ENCODE measurements around the gene SH3RF3. TPM values are rescaled to one million over a fixed set of nuclear protein-coding genes. Genes with fewer than 3 reads are reported as not detected.

SH3RF3 gene
- total RNA-seq, 2 donors from 2014 or later, result 8.0 to 8.8 TPM

GRCh38 chr2:109285244-109285651, 156.2 kb downstream of the SH3RF3 start:
- H3K4me3 ChIP-seq, result no peak overlapping the region
- H3K36me3 ChIP-seq, result no peaks in the 10 kb centered on the region
- H3K27me3 ChIP-seq, result no peaks in the 10 kb centered on the region
- H3K4me1 ChIP-seq, result peaks cover 0 to 43% of the 10 kb centered on the region in 2 donors
- DNase-seq (ENCODE audit: low spot score), result no peak
- H3K27ac ChIP-seq, result no peak overlapping the region
- no peaks in the 10 kb centered on the region for H3K9me3 ChIP-seq
- TF ChIP-seq CTCF (IDR thresholded peaks at IDR 0.05), result no peak

GRCh38 chr2:109287413-109287812, 158.4 kb downstream of the SH3RF3 start:
- H3K4me1 ChIP-seq, result peaks cover 0 to 48% of the 10 kb centered on the region in 2 donors
- DNase-seq (ENCODE audit: low spot score), result no peak
- H3K9me3 ChIP-seq, result no peaks in the 10 kb centered on the region

GRCh38 chr2:109287838-109288237, 158.8 kb downstream of the SH3RF3 start:
- H3K36me3 ChIP-seq, result no peaks in the 10 kb centered on the region
- TF ChIP-seq CTCF (IDR thresholded peaks at IDR 0.05), result no peak
- no peak overlapping the region for H3K4me3 ChIP-seq
- DNase-seq (ENCODE audit: low spot score), result no peak
- no peak overlapping the region for H3K27ac ChIP-seq
- no peaks in the 10 kb centered on the region for H3K9me3 ChIP-seq
- H3K27me3 ChIP-seq, result no peaks in the 10 kb centered on the region
- H3K4me1 ChIP-seq, result peaks cover 0 to 48% of the 10 kb centered on the region in 2 donors

More at GRCh38 chr2:109287413-109287812, 158.4 kb downstream of the SH3RF3 start:
- TF ChIP-seq CTCF (IDR thresholded peaks at IDR 0.05), result no peak
- H3K36me3 ChIP-seq, result no peaks in the 10 kb centered on the region
- H3K4me3 ChIP-seq, result no peak overlapping the region
- no peaks in the 10 kb centered on the region for H3K27me3 ChIP-seq
- no peak overlapping the region for H3K27ac ChIP-seq

- no peak for TF ChIP-seq CTCF (IDR thresholded peaks at IDR 0.05)
- no peak for DNase-seq (ENCODE audit: low spot score)
- H3K27me3 ChIP-seq, result no peaks in the 10 kb centered on the region
- no peak overlapping the region for H3K27ac ChIP-seq
- no peaks in the 10 kb centered on the region for H3K9me3 ChIP-seq
- H3K4me3 ChIP-seq, result no peak overlapping the region
- H3K36me3 ChIP-seq, result no peaks in the 10 kb centered on the region
- peaks cover 0 to 48% of the 10 kb centered on the region in 2 donors for H3K4me1 ChIP-seq
These were observed 159.8 kb downstream of the SH3RF3 start for GRCh38 chr2:109288544-109289368.

- Histone ChIP-seq H3K36me3 (no peaks in the 10 kb centered on the region), H3K4me3 (no peak overlapping the region), H3K4me1 (peaks cover 0 to 41% of the 10 kb centered on the region in 2 donors), H3K9me3 (no peaks in the 10 kb centered on the region), H3K27me3 (no peaks in the 10 kb centered on the region), H3K27ac (no peak overlapping the region)
- TF ChIP-seq CTCF (IDR thresholded peaks at IDR 0.05), result no peak
- no peak for DNase-seq (ENCODE audit: low spot score)
These were observed 160.7 kb downstream of the SH3RF3 start for GRCh38 chr2:109289504-109290222.
